K562 (cell line): Measurements from ENCODE around the gene LOXHD1. TPM values are rescaled to one million over a fixed set of nuclear protein-coding genes. Genes with fewer than 3 reads are reported as not detected.
A peak's percentile ranks its signal among the peaks of the same experiment; 100 is the strongest.

Experiments
- ATAC-seq: fragments of 200-7000 bp; cut with Tn5 transposase; 3 replicates; pipeline ENCODE4 v1.9.1; 2020; ENCODE audit warnings: moderate library complexity
- BruUV-seq: library from RNA; stranded (reverse); fragments of 400-500 nt; replicated peaks from 2 replicates; lab custom pipeline; 2021; lab: Mats Ljungman, UMichigan
- CTCF ChIA-PET: fragments of 300-600 bp; formaldehyde crosslinking; extraction: SDS; loops from one replicate; lab custom pipeline; 2021; ENCODE audit warnings: low intra/inter-chr PET ratio; lab: Yijun Ruan, JAX
- POLR2A ChIA-PET: fragments of 300-600, 350-650 bp; sonication (Branson Sonifier 250); formaldehyde crosslinking; extraction: SDS; loops from one replicate; lab custom pipeline; 2021; ENCODE audit warnings: antibody characterized with exemption, inconsistent platforms; lab: Yijun Ruan, JAX
- DNase-seq, 4 experiments: peaks; one replicate each; pipeline versions ENCODE4 v3.0.0 to v3.0.0-alpha.2; 2011 to 2018; ENCODE audit warnings: low spot score in 3 of 4, mixed read lengths in 3 of 4; ENCODE audit errors: extremely low read depth in 1 of 4
- FAIRE-seq: peaks from 2 replicates; lab custom pipeline; 2011; peaks lifted over from hg19 to GRCh38; lab: Jason Lieb, UNC
- H2AFZ ChIP-seq: 2 replicates; pipeline ENCODE4 v1.6.0; 2011; ENCODE audit warnings: low read depth, low read length, control low read depth, inconsistent platforms
- H3K27ac ChIP-seq: fragments of 200-600 bp; 3 replicates; pipeline ENCODE4 v1.8.0; 2011; ENCODE audit warnings: low read depth, mild to moderate bottlenecking, control low read depth, inconsistent platforms, low read length, moderate library complexity, mixed read lengths; ENCODE audit errors: extremely low read depth
- H3K27me3 ChIP-seq, 2 experiments: fragments of 300-600 bp in 1 of 2; 2 replicates in 1 of 2; 3 replicates in 1 of 2; pipeline versions ENCODE4 v1.6.0 to v1.8.0; 2011; ENCODE audit warnings: inconsistent platforms in 2 of 2, low read length in 2 of 2, mild to moderate bottlenecking in 1 of 2, mixed read lengths in 1 of 2, moderate library complexity in 1 of 2; ENCODE audit not compliant: control insufficient read depth in 2 of 2, insufficient read depth in 2 of 2
- H3K36me3 ChIP-seq: fragments of 300-600 bp; 3 replicates; pipeline ENCODE4 v1.8.0; 2011; ENCODE audit warnings: mild to moderate bottlenecking, low read length, inconsistent platforms; ENCODE audit not compliant: control insufficient read depth, insufficient read depth
- H3K4me1 ChIP-seq, 2 experiments: fragments of 200-600 bp in 1 of 2; replicated peaks in 1 of 2; 2 replicates in 1 of 2; 3 replicates in 1 of 2; pipeline versions ENCODE4 v1.5.1 to v1.8.0; 2011; ENCODE audit warnings: inconsistent platforms in 2 of 2, low read length in 2 of 2, mild to moderate bottlenecking in 1 of 2, mixed read lengths in 1 of 2, moderate library complexity in 1 of 2; ENCODE audit not compliant: control insufficient read depth in 2 of 2, insufficient read depth in 2 of 2
- H3K4me2 ChIP-seq: 2 replicates; pipeline ENCODE4 v1.6.1; 2011; ENCODE audit warnings: low read length, control low read depth, inconsistent platforms, mixed read lengths; ENCODE audit not compliant: insufficient read depth
- H3K4me3 ChIP-seq: fragments of 200-600 bp; sonication (generic), shearing (Covaris generic); 2 replicates; pipeline ENCODE4 v1.5.1; 2016; ENCODE audit warnings: control low read depth, inconsistent platforms
- H3K79me2 ChIP-seq: fragments of 200-600 bp; 3 replicates; pipeline ENCODE4 v1.8.0; 2011; ENCODE audit warnings: low read length, inconsistent platforms; ENCODE audit not compliant: control insufficient read depth, insufficient read depth
- H3K9ac ChIP-seq, 2 experiments: 2 replicates each; pipeline versions ENCODE4 v1.6.0 to v1.6.1; 2011; ENCODE audit warnings: low read depth in 2 of 2, low read length in 2 of 2, control low read depth in 1 of 2, inconsistent platforms in 1 of 2, mild to moderate bottlenecking in 1 of 2, mixed read lengths in 1 of 2; ENCODE audit not compliant: insufficient read depth in 1 of 2
- H3K9me1 ChIP-seq: one replicate; pipeline ENCODE4 v1.6.0; 2011; ENCODE audit warnings: inconsistent platforms, mild to moderate bottlenecking, low read length, moderate library complexity; ENCODE audit not compliant: control insufficient read depth, insufficient read depth
- H3K9me3 ChIP-seq: replicated peaks from 2 replicates; pipeline ENCODE4 v1.5.1; 2011; ENCODE audit warnings: low read depth, low read length, inconsistent platforms; ENCODE audit not compliant: control insufficient read depth, insufficient read depth
- H4K20me1 ChIP-seq: replicated peaks from 2 replicates; pipeline ENCODE4 v1.6.1; 2011; ENCODE audit warnings: low read length, inconsistent platforms, mixed read lengths; ENCODE audit not compliant: control insufficient read depth, insufficient read depth
- HDAC1 ChIP-seq, 2 experiments: fragments of 450-650 bp; IDR thresholded peaks; 2 replicates each; pipeline ENCODE4 v1.6.1; 2016 to 2017; ENCODE audit warnings: inconsistent platforms in 1 of 2, mild to moderate bottlenecking in 1 of 2, moderate library complexity in 1 of 2
- KDM1A ChIP-seq, 2 experiments: fragments of 450-650 bp; IDR thresholded peaks; 2 replicates each; pipeline ENCODE4 v1.6.1; 2016; ENCODE audit warnings: mild to moderate bottlenecking in 2 of 2
- KLF16 ChIP-seq: IDR thresholded peaks from 2 replicates; pipeline ENCODE4 v1.6.1; 2016; ENCODE audit warnings: antibody characterized with exemption
- PHTF2 ChIP-seq: fragments of 250-450 bp; sonication (Bioruptor Pico); IDR thresholded peaks from 2 replicates; pipeline ENCODE4 v1.5.0; 2021; ENCODE audit warnings: mild to moderate bottlenecking
- in situ Hi-C: fragments of 300-500 bp; cut with MboI; formaldehyde crosslinking; loops from 4 replicates; pipeline ENCODE4 v1.15.0; 2018; ENCODE audit warnings: inconsistent platforms, mixed read lengths
- intact Hi-C: fragments of 100-400 bp; cut with micrococcal nuclease; formaldehyde crosslinking; loops from 2 replicates; pipeline ENCODE4 v1.14.2; 2022
- polyA plus RNA-seq, 8 experiments: library from polyadenylated mRNA; depleted of rRNA in 4 of 8; stranded (reverse) in 5 of 8; unstranded in 3 of 8; fragments of >200 nt; fragmentation: Nextera tagmentation in 2 of 8; fragmentation: Illumina TruSeq in 1 of 8; extraction: Ambion mirVana in 2 of 8; extraction: Trizol in 1 of 8; gene quantifications; 2 replicates each; pipeline versions ENCODE4 v1.2.1 to v1.2.3, GENCODE V29; 2011 to 2014; ENCODE audit warnings: inconsistent platforms in 1 of 8, missing spikeins in 1 of 8
- total RNA-seq, 7 experiments: library from RNA; depleted of rRNA in 6 of 7; stranded (reverse); fragments of >200 nt in 6 of 7; fragmentation: Illumina TruSeq in 2 of 7; extraction: Trizol in 2 of 7; gene quantifications; 2 replicates each; pipeline versions ENCODE4 v1.2.1 to v1.2.3, GENCODE V29; 2011 to 2021; ENCODE audit warnings: low replicate concordance in 1 of 7
- TF ChIP-seq, protein P1 (sequence below): IDR thresholded peaks from 3 replicates; pipeline ENCODE4 v1.6.1; 2011; ENCODE audit warnings: borderline replicate concordance, mild to moderate bottlenecking, moderate library complexity; ENCODE audit not compliant: insufficient read length; ENCODE audit errors: extremely low read depth

Gene LOXHD1
- total and polyA plus RNA-seq, 9 of the 15 experiments (the other 6 are each of a cell fraction or from before 2014, with no cell fraction given), result not detected

DNA sequence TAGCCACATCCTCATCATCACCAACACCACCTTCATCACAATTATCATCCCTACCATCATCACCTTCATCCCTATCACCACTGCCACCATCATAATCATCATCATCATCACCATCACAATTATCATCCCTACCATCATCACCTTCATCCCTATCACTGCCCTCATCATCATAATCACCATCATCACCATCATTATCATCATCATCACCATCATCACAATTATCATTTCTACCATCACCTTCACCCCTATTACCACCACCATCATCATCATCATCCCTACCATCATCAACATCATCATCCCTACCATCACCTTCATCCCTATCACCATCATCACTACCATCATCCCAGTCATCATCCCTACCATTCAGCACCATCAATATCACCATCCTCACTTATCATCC, 140.5 kb downstream of the LOXHD1 start:
- TF ChIP-seq KLF16 (no peak), PHTF2 (no peak), HDAC1 (IDR thresholded peaks at IDR 0.05) (peak in 1 of 2 experiments; percentile 18; a peak in 1 of 4 replicates), KDM1A (IDR thresholded peaks at IDR 0.05) (peak; percentile 13 to 33; a peak in 1 of 4 replicates)
- TF ChIP-seq, protein P1, sequence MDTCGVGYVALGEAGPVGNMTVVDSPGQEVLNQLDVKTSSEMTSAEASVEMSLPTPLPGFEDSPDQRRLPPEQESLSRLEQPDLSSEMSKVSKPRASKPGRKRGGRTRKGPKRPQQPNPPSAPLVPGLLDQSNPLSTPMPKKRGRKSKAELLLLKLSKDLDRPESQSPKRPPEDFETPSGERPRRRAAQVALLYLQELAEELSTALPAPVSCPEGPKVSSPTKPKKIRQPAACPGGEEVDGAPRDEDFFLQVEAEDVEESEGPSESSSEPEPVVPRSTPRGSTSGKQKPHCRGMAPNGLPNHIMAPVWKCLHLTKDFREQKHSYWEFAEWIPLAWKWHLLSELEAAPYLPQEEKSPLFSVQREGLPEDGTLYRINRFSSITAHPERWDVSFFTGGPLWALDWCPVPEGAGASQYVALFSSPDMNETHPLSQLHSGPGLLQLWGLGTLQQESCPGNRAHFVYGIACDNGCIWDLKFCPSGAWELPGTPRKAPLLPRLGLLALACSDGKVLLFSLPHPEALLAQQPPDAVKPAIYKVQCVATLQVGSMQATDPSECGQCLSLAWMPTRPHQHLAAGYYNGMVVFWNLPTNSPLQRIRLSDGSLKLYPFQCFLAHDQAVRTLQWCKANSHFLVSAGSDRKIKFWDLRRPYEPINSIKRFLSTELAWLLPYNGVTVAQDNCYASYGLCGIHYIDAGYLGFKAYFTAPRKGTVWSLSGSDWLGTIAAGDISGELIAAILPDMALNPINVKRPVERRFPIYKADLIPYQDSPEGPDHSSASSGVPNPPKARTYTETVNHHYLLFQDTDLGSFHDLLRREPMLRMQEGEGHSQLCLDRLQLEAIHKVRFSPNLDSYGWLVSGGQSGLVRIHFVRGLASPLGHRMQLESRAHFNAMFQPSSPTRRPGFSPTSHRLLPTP, result no peak
- Histone ChIP-seq H3K4me1 (no peaks in the 10 kb centered on the region), H3K9ac (no peak overlapping the region), H3K27me3 (no peaks in the 10 kb centered on the region; a peak in 1 of 5 replicates), H3K9me1 (no peaks in the 10 kb centered on the region), H3K36me3 (no peaks in the 10 kb centered on the region), H3K27ac (no peak overlapping the region), H4K20me1 (no peaks in the 10 kb centered on the region), H3K4me3 (no peak overlapping the region), H3K4me2 (no peak overlapping the region), H3K9me3 (no peaks in the 10 kb centered on the region), H3K79me2 (no peaks in the 10 kb centered on the region), H2AFZ (no peak overlapping the region)
- ChIA-PET POLR2A (no interaction called here), CTCF (no interaction called here)
- FAIRE-seq, result no peak
- intact Hi-C loops (no loop called here), in situ Hi-C loops (no loop called here)
- no TSS peak for BruUV-seq
- no peak for DNase-seq
- ATAC-seq, result no peak
